PC-9 (cell line): ENCODE measurements around the gene NINL. TPM values are rescaled to one million over a fixed set of nuclear protein-coding genes. Genes with fewer than 3 reads are reported as not detected.

Experiments
- BruUV-seq: library from RNA; stranded (reverse); fragments of 400-500 nt; replicated peaks from 2 replicates; lab custom pipeline; 2021; lab: Mats Ljungman, UMichigan
- CTCF ChIA-PET: fragments of 300-600 bp; sonication (Branson Sonifier 250); formaldehyde crosslinking; loops from one replicate; lab custom pipeline; 2022; ENCODE audit warnings: antibody characterized with exemption; lab: Charles Lee
- POLR2A ChIA-PET: fragments of 300-600 bp; sonication (Branson Sonifier 250); formaldehyde crosslinking; loops from one replicate; lab custom pipeline; 2022; ENCODE audit warnings: antibody characterized with exemption; ENCODE audit not compliant: unreplicated experiment; lab: Charles Lee
- DNase-seq, 2 experiments: peaks; one replicate each; pipeline versions ENCODE4 v3.0.0 to v3.0.0-alpha.2; 2015 to 2022; ENCODE audit warnings: mixed read lengths in 1 of 2
- H2AFZ ChIP-seq: fragments of 200-600 bp; sonication (generic); 2 replicates; pipeline ENCODE4 v1.8.1; 2017; ENCODE audit warnings: antibody characterized with exemption
- H3F3A ChIP-seq: fragments of 200-600 bp; sonication (generic); 2 replicates; pipeline ENCODE4 v1.8.1; 2017; ENCODE audit warnings: antibody characterized with exemption, mild to moderate bottlenecking, low read depth; ENCODE audit not compliant: insufficient read depth
- H3K27ac ChIP-seq: fragments of 200-600 bp; sonication (generic); 2 replicates; pipeline ENCODE4 v1.6.1; 2016; ENCODE audit warnings: mixed run types
- H3K27me3 ChIP-seq: fragments of 200-600 bp; sonication (generic); 2 replicates; pipeline ENCODE4 v1.6.1; 2016; ENCODE audit warnings: low read depth, mixed run types; ENCODE audit not compliant: insufficient read depth
- H3K36me3 ChIP-seq: fragments of 200-600 bp; sonication (generic); 2 replicates; pipeline ENCODE4 v1.6.1; 2016; ENCODE audit warnings: low read depth, mixed run types
- H3K4me1 ChIP-seq: fragments of 200-600 bp; sonication (generic); replicated peaks from 2 replicates; pipeline ENCODE4 v1.6.1; 2016; ENCODE audit warnings: mixed run types; ENCODE audit not compliant: insufficient read depth
- H3K4me2 ChIP-seq: fragments of 200-600 bp; sonication (generic); 2 replicates; pipeline ENCODE4 v1.6.1; 2017; ENCODE audit warnings: mixed run types
- H3K4me3 ChIP-seq: fragments of 200-600 bp; sonication (generic); 2 replicates; pipeline ENCODE4 v1.6.1; 2016; ENCODE audit warnings: mixed run types
- H3K79me2 ChIP-seq: fragments of 200-600 bp; sonication (generic); 2 replicates; pipeline ENCODE4 v1.6.1; 2017; ENCODE audit warnings: low read depth, mixed run types
- H3K9me2 ChIP-seq: fragments of 200-600 bp; sonication (generic); 2 replicates; pipeline ENCODE4 v1.8.1; 2017; ENCODE audit warnings: mild to moderate bottlenecking; ENCODE audit not compliant: insufficient read depth
- H3K9me3 ChIP-seq: fragments of 200-600 bp; sonication (generic); 2 replicates; pipeline ENCODE4 v1.8.1; 2016; ENCODE audit warnings: low read depth; ENCODE audit not compliant: insufficient read depth
- H4K20me1 ChIP-seq: fragments of 200-600 bp; sonication (generic); 2 replicates; pipeline ENCODE4 v1.8.1; 2017; ENCODE audit not compliant: insufficient read depth
- EZH2 ChIP-seq: fragments of 200-600 bp; sonication (generic); IDR thresholded peaks from 2 replicates; pipeline ENCODE4 v1.8.0; 2017; ENCODE audit warnings: antibody characterized with exemption, low read depth
- intact Hi-C: fragments of 100-400 bp; cut with micrococcal nuclease; formaldehyde crosslinking; loops from one replicate; pipeline ENCODE4 v1.10.0; 2022; ENCODE audit not compliant: unreplicated experiment
- total RNA-seq: library from RNA; stranded (reverse); gene quantifications from 2 replicates; pipeline ENCODE4 v1.2.3, GENCODE V29; 2021
- TF ChIP-seq, protein P1 (sequence below): fragments of 200-600 bp; sonication (generic); conservative IDR thresholded peaks from 2 replicates; pipeline ENCODE4 v1.6.1; 2017; ENCODE audit warnings: mixed run types, antibody characterized with exemption, mild to moderate bottlenecking, moderate library complexity

Gene NINL
- total RNA-seq, 1 experiment from 2014 or later, result 19.6 TPM

DNA sequence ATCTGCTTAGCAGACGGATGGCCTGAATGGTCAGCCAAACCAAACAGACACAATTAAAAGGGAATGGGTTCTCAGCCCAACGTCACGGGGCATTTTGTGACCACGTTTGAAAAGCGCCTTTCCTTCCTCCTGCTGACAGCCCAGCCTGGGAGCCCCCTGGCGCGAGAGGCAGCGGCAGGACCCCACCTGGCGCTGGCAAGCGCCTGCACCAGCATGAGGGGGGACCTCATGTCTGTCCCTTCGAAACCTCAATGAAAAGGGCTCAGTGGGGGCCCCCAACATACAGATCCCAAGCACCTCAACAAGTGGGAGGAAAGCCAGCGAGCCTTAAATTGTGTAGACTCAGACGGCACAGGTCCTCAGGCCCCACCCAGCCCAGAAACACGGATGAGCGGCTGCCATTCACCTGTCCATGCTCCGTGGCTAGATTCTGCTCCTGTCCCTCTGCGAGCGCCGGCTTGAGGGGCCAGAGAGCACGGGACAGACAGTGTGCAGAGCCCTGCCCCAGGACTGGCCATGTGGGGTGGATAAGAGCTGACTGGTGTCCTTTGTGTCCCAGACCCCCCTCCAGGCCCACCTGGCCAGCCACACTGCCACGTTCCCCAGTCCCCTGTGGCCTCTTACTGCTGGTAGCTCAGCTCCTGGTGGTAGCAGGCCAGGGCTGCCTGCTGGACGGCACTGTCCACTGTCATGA is 87.6 kb downstream of the NINL start:
- Histone ChIP-seq H3K36me3 (no peaks in the 10 kb centered on the region), H3K4me2 (peak overlapping the region; percentile 15; the same call in 1 of the 2 replicates), H3K4me3 (no peak overlapping the region), H4K20me1 (peaks cover 3% of the 10 kb centered on the region; the same call in 1 of the 2 replicates), H3K9me2 (no peaks in the 10 kb centered on the region), H3K27me3 (no peaks in the 10 kb centered on the region), H3K79me2 (no peaks in the 10 kb centered on the region), H2AFZ (no peak overlapping the region), H3K4me1 (peaks cover 13% of the 10 kb centered on the region), H3K9me3 (no peaks in the 10 kb centered on the region), H3K27ac (no peak overlapping the region), H3F3A (peaks cover 5% of the 10 kb centered on the region; the same call in 1 of the 2 replicates)
- intact Hi-C loops, result loop anchor here (1.0 to 10.0 kb wide), 3 partner anchors 12 to 127 kb away; partner anchors contain the start of genes NANP and NINL
- ChIA-PET CTCF (no interaction called here), POLR2A (interaction anchor here (0.5 to 0.6 kb wide), 3 partner anchors 9 to 146 kb away, joined by 3 to 4 read pairs (median 3); no protein-coding TSS in a partner anchor)
- TF ChIP-seq, protein P1, sequence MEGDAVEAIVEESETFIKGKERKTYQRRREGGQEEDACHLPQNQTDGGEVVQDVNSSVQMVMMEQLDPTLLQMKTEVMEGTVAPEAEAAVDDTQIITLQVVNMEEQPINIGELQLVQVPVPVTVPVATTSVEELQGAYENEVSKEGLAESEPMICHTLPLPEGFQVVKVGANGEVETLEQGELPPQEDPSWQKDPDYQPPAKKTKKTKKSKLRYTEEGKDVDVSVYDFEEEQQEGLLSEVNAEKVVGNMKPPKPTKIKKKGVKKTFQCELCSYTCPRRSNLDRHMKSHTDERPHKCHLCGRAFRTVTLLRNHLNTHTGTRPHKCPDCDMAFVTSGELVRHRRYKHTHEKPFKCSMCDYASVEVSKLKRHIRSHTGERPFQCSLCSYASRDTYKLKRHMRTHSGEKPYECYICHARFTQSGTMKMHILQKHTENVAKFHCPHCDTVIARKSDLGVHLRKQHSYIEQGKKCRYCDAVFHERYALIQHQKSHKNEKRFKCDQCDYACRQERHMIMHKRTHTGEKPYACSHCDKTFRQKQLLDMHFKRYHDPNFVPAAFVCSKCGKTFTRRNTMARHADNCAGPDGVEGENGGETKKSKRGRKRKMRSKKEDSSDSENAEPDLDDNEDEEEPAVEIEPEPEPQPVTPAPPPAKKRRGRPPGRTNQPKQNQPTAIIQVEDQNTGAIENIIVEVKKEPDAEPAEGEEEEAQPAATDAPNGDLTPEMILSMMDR, result no peak
- TF ChIP-seq EZH2, result no peak
- no TSS peak for BruUV-seq
- DNase-seq, result no peak

DNA sequence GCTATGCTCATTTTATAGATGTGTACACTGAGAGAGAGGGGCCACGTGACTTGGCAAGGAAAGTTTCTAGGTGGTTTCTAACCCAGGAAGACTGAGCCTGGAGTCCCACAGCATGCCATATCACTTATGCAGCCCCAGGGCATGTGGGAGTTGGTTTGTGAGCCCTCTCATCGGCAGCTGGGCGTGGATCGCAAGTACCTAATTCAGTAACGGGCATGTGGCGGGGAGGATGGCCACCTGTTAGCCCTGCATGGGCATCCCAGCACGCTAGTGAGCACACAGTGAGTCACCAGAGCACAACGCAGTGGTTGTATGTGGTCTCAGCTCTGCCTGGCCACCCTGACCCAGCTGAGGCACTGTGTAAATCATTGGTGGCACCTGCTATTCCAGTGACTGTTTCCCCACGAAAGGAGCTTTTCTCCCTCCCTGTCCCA is 88.3 kb downstream of the NINL start:
- H3K4me3 ChIP-seq, result no peak overlapping the region
- H3K4me1 ChIP-seq, result peaks cover 13% of the 10 kb centered on the region
- no peaks in the 10 kb centered on the region for H3K36me3 ChIP-seq
- H3K27me3 ChIP-seq, result no peaks in the 10 kb centered on the region
- TF ChIP-seq EZH2, result no peak
- TF ChIP-seq, protein P1, result no peak
- no TSS peak for BruUV-seq
- H3K27ac ChIP-seq, result no peak overlapping the region
- no peaks in the 10 kb centered on the region for H3K9me3 ChIP-seq
- no peak overlapping the region for H2AFZ ChIP-seq
- H3K4me2 ChIP-seq, result peak overlapping the region; percentile 15; the same call in 1 of the 2 replicates
- ChIA-PET POLR2A (interaction anchor here (0.5 to 0.6 kb wide), 2 partner anchors 10 to 147 kb away, joined by 3 to 4 read pairs; no protein-coding TSS in a partner anchor), CTCF (no interaction called here)
- peaks cover 3% of the 10 kb centered on the region; the same call in 1 of the 2 replicates for H4K20me1 ChIP-seq
- no peaks in the 10 kb centered on the region for H3K79me2 ChIP-seq
- peaks cover 5% of the 10 kb centered on the region; the same call in 1 of the 2 replicates for H3F3A ChIP-seq
- intact Hi-C loops, result loop anchor here (1.0 to 10.0 kb wide), 3 partner anchors 12 to 128 kb away; partner anchors contain the start of genes NANP and NINL
- H3K9me2 ChIP-seq, result no peaks in the 10 kb centered on the region
- peak; percentile 91 to 92 for DNase-seq

DNA sequence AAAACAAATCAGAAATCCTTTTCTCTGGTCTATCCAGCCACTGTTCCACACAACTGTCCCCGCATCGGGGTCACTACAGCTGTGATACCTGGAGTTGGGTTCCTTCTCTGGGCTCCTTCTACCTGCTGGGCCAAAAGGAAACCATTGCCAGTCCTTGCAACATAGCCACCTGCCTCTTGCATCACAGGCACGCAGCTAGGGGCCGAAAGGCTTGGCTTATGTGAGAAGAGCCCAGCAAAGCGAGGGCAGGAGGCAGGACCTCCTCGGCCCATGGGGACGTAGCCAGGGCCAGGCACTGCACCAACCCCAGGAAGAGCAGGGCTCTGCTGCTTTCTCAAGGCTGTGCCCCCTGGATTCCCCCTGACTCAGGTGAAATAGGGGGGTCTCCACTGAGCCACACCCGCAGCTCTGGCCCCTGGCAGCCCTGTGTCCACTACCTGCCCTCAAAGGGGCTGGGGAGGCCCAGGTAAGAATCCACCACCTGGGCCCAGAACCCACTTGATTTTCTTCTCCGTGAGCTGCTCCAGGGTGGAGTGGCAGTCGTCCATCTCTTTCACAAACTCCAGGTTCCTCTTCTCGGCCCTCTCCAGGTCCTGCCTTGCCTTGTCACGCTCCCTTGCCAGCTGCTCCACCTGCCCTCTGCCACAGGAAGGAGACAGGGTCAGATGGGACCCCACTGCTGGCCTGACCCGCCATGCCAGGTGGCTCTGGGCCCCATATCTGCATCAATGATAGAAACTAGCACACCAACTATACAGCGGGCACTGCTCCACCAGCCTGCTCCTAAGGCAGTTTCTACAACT is 89.0 kb downstream of the NINL start:
- no peaks in the 10 kb centered on the region for H3K9me2 ChIP-seq
- H3K79me2 ChIP-seq, result no peaks in the 10 kb centered on the region
- DNase-seq, result no peak
- H3K27ac ChIP-seq, result no peak overlapping the region
- H4K20me1 ChIP-seq, result peaks cover 3% of the 10 kb centered on the region; the same call in 1 of the 2 replicates
- BruUV-seq, result no TSS peak
- no peaks in the 10 kb centered on the region for H3K9me3 ChIP-seq
- H3K4me1 ChIP-seq, result peaks cover 13% of the 10 kb centered on the region
- H3F3A ChIP-seq, result peaks cover 5% of the 10 kb centered on the region; the same call in 1 of the 2 replicates
- no peaks in the 10 kb centered on the region for H3K36me3 ChIP-seq
- no peak overlapping the region for H3K4me2 ChIP-seq
- intact Hi-C loops, result loop anchor here (10.0 kb wide), 2 partner anchors 88 to 128 kb away; partner anchors contain the start of genes NANP and NINL
- H2AFZ ChIP-seq, result no peak overlapping the region
- CTCF ChIA-PET, result no interaction called here
- no peaks in the 10 kb centered on the region for H3K27me3 ChIP-seq
- POLR2A ChIA-PET, result no interaction called here
- no peak for TF ChIP-seq EZH2
- TF ChIP-seq, protein P1, result no peak
- H3K4me3 ChIP-seq, result no peak overlapping the region
